ENCODE results near the gene ADD3. TPM values are rescaled to one million over a fixed set of nuclear protein-coding genes. Genes with fewer than 3 reads are reported as not detected.

Gene ADD3
- total RNA-seq, 3 donors from 2014 or later = 109 to 165 (median 141) TPM

DNA sequence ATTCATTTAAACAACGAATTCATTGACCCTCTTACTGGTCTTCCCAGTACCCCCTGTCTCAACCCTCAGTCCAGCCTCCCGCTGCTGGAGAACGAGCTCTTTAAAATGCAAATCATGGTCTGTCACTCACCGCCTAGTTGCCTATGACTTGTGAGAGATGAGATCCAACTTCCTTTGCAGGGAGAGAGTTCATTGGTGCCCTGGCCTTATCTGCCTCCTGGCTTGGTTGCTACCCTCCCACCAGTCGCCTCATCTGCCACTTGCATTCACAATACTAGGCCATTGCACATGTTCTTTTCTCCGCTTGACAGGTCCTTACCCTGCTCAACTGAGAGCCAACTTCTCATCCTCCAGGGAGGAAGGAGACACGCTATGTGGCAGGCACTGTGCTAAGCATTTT lies 145.6 kb downstream of the ADD3 start:
- DNase-seq = no peak
- no peak overlapping the region for H3K4me3 ChIP-seq
- no peak for ATAC-seq
- no peaks in the 10 kb centered on the region for H3K36me3 ChIP-seq (ENCODE audit: low read depth)
- intact Hi-C loops (cut with DNase I, micrococcal nuclease) = no loop called here
- H3K9me3 ChIP-seq = no peaks in the 10 kb centered on the region
- H3K4me1 ChIP-seq (ENCODE audit: low read depth) = peaks cover 15% of the 10 kb centered on the region
- TF ChIP-seq, protein P1, sequence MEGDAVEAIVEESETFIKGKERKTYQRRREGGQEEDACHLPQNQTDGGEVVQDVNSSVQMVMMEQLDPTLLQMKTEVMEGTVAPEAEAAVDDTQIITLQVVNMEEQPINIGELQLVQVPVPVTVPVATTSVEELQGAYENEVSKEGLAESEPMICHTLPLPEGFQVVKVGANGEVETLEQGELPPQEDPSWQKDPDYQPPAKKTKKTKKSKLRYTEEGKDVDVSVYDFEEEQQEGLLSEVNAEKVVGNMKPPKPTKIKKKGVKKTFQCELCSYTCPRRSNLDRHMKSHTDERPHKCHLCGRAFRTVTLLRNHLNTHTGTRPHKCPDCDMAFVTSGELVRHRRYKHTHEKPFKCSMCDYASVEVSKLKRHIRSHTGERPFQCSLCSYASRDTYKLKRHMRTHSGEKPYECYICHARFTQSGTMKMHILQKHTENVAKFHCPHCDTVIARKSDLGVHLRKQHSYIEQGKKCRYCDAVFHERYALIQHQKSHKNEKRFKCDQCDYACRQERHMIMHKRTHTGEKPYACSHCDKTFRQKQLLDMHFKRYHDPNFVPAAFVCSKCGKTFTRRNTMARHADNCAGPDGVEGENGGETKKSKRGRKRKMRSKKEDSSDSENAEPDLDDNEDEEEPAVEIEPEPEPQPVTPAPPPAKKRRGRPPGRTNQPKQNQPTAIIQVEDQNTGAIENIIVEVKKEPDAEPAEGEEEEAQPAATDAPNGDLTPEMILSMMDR (IDR thresholded peaks at IDR 0.05) = no peak

DNA sequence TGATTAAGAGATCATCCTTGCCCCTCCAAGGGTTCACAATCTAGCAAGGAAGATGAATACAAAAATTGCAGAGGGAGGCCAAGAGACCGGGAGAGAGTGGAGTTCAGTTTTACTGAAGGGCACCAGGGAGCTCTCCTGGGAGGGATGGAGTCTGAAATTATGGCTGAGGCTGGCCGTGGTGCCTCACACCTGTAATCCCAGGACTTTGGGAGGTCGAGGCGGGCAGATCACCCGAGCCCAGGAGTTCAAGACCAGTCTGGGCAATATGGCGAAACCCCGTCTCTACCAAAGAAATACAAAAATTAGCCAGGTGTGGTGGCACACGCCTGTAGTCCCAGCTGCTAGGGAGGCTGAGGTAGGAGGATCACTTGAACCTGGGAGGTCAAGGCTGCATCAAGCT lies 148.3 kb downstream of the ADD3 start:
- intact Hi-C loops (cut with DNase I, micrococcal nuclease) = no loop called here
- H3K36me3 ChIP-seq (ENCODE audit: low read depth) = no peaks in the 10 kb centered on the region
- DNase-seq = no peak

DNA sequence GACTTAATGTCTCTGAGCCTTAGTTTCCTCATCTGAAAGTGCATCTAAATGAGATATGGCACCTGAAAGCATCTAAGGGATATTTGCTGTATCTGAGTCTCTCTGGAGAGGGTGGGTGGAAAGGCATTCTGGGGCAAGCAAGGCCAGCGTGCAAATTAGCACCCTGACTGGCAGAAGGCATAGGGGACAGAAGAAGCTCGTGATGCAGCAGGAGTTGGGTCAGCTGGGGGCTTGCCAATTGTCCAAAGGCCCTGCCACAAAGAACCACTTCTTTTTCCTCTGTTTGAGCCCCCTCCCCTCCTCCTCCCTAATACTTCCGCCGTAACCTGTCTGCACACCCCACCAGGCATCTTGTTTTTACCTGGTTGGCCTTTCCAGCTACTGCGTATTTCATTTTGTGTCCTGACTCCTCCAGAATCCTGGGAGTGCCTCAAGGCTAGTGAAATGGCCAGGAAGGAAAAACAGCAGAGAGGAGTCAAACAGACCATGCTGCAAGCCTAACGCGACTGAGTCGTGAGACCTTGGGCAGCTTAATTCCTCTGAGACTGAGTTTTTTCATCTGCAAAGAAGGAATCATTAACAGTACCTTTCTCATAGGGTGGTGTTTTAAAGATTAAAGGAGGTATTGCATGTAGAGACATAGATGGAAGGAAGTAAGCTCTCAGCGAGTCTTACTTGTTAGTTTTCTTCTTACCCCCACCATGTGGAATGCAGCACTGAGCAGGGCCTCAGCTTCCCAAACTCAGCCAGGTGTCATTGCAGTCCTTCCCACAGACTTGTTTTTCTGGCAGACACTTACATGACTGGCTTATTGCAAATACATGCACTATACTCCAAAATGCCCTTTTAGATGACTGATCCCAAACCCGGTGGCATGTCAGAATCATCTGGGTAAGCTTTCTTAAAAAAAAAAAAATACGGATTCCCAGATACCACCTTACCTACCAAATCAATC lies 150.5 kb downstream of the ADD3 start:
- no peak for ATAC-seq
- no peaks in the 10 kb centered on the region for H3K9me3 ChIP-seq
- TF ChIP-seq, protein P1 (IDR thresholded peaks at IDR 0.05) = no peak
- no peaks in the 10 kb centered on the region for H3K36me3 ChIP-seq (ENCODE audit: low read depth)
- intact Hi-C loops (cut with DNase I, micrococcal nuclease) = no loop called here
- H3K4me3 ChIP-seq = no peak overlapping the region
- no peak for DNase-seq
- peaks cover 13% of the 10 kb centered on the region for H3K4me1 ChIP-seq (ENCODE audit: low read depth)

More for the DNA sequence above, 148.3 kb downstream of the ADD3 start:
- H3K4me1 ChIP-seq (ENCODE audit: low read depth) = peaks cover 13% of the 10 kb centered on the region
- no peak for ATAC-seq
- H3K4me3 ChIP-seq = no peak overlapping the region
- TF ChIP-seq, protein P1 (IDR thresholded peaks at IDR 0.05) = no peak
- H3K9me3 ChIP-seq = no peaks in the 10 kb centered on the region

DNA sequence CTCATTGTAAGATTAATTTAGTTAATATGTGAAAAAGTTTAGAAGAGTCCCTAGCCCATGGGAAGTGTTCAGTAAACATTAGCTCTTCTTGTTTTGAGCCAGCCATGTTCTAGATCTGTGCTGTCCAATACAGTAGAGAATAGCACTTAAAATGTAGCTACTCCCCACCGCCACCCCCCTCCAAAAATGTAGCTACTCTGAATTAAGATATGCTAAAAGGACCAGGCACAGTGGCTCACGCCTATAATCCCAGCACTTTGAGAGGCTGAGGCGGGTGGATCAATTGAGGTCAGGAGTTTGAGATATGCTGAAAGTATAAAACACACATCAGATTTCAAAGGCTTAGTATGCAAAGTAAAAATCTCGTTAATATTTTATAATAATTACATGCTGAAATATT lies 152.3 kb downstream of the ADD3 start:
- Histone ChIP-seq H3K9me3 (no peaks in the 10 kb centered on the region), H3K36me3 (ENCODE audit: low read depth) (no peaks in the 10 kb centered on the region), H3K4me3 (no peak overlapping the region), H3K4me1 (ENCODE audit: low read depth) (peaks cover 24% of the 10 kb centered on the region)
- TF ChIP-seq, protein P1 (IDR thresholded peaks at IDR 0.05) = no peak
- intact Hi-C loops (cut with DNase I, micrococcal nuclease) = no loop called here
- ATAC-seq (no peak), DNase-seq (no peak)

DNA sequence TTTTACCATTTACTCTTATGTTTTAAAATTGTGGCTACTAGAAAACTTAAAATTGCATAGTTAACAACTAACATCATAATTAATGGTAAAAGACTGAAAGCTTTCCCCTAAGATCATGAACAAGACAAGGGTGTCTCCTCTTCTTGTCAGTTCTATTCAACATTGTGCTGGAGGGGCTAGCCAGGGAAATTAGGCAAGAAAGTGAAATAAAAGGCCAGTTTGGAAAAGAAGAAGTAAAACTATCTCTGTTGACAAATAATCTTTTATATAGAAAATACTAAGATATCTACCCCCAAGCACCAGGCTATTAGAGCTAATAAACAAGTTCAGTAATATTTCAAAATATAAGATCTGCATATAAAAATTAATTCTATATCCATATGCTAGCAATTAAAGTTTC lies 152.7 kb downstream of the ADD3 start:
- TF ChIP-seq, protein P1 (IDR thresholded peaks at IDR 0.05) = no peak
- ATAC-seq (no peak), DNase-seq (no peak)
- Histone ChIP-seq H3K4me3 (no peak overlapping the region), H3K9me3 (no peaks in the 10 kb centered on the region), H3K4me1 (ENCODE audit: low read depth) (peaks cover 24% of the 10 kb centered on the region), H3K36me3 (ENCODE audit: low read depth) (no peaks in the 10 kb centered on the region)
- intact Hi-C loops (cut with DNase I, micrococcal nuclease) = no loop called here
